Urothelium cell line (cell line): Measurements from ENCODE around the gene ABCC8.

Source experiments
- DNase-seq: peaks from one replicate; pipeline ENCODE4 v3.0.0; 2011; ENCODE audit warnings: low spot score, mixed read lengths
- FAIRE-seq: peaks from 2 replicates; lab custom pipeline; 2011; peaks lifted over from hg19 to GRCh38; lab: Jason Lieb, UNC

ABCC8 gene

GRCh38 chr11:17476317-17477083 lies at the start of gene ABCC8:
ABCC8 (minus strand) TSS chr11:17476845; CDS start chr11:17476776, 69 bp downstream.
- DNase-seq (peak; percentile 47), FAIRE-seq (no peak)

GRCh38 chr11:17526326-17526725 lies 49.7 kb upstream of the ABCC8 start:
- DNase-seq, result no peak
- FAIRE-seq, result no peak

- DNase-seq (no peak), FAIRE-seq (no peak)
Observed at GRCh38 chr11:17525570-17525969, 48.9 kb upstream of the ABCC8 start.

- DNase-seq (no peak), FAIRE-seq (no peak)
Observed at GRCh38 chr11:17524221-17524620, 47.6 kb upstream of the ABCC8 start.

- FAIRE-seq, result no peak
- DNase-seq, result no peak
Observed at GRCh38 chr11:17522655-17523054, 46.0 kb upstream of the ABCC8 start.

- no peak for DNase-seq
- no peak for FAIRE-seq
Observed at GRCh38 chr11:17521106-17521900, 44.7 kb upstream of the ABCC8 start.

- FAIRE-seq (no peak), DNase-seq (no peak)
Observed at GRCh38 chr11:17519061-17519885, 42.6 kb upstream of the ABCC8 start.

GRCh38 chr11:17518366-17518765 lies 41.7 kb upstream of the ABCC8 start:
- no peak for DNase-seq
- no peak for FAIRE-seq

- FAIRE-seq, result no peak
Observed at GRCh38 chr11:17517186-17517585, 40.5 kb upstream of the ABCC8 start.

GRCh38 chr11:17516551-17517150 lies 40.0 kb upstream of the ABCC8 start:
- no peak for FAIRE-seq
- no peak for DNase-seq

More at GRCh38 chr11:17517186-17517585, 40.5 kb upstream of the ABCC8 start:
- DNase-seq, result no peak

GRCh38 chr11:17515443-17516176 lies 39.0 kb upstream of the ABCC8 start:
- DNase-seq (no peak), FAIRE-seq (no peak)

GRCh38 chr11:17514476-17514875 lies 37.8 kb upstream of the ABCC8 start:
- DNase-seq (no peak), FAIRE-seq (no peak)

- DNase-seq, result no peak
- FAIRE-seq, result no peak
Observed at GRCh38 chr11:17513853-17514252, 37.2 kb upstream of the ABCC8 start.

GRCh38 chr11:17512101-17512500 lies 35.5 kb upstream of the ABCC8 start:
- no peak for DNase-seq
- FAIRE-seq, result no peak

- FAIRE-seq (no peak), DNase-seq (no peak)
Observed at GRCh38 chr11:17511571-17511970, 34.9 kb upstream of the ABCC8 start.

GRCh38 chr11:17510507-17511206 lies 34.0 kb upstream of the ABCC8 start:
- FAIRE-seq (no peak), DNase-seq (no peak)

- FAIRE-seq (no peak), DNase-seq (no peak)
Observed at GRCh38 chr11:17508791-17509190, 32.1 kb upstream of the ABCC8 start.

GRCh38 chr11:17508306-17508705 lies 31.7 kb upstream of the ABCC8 start:
- DNase-seq (peak; percentile 54), FAIRE-seq (no peak)

GRCh38 chr11:17507773-17508172 lies 31.1 kb upstream of the ABCC8 start:
- no peak for FAIRE-seq
- no peak for DNase-seq
